H9 (cell line): ENCODE measurements around the gene ANKRD7. TPM values are rescaled to one million over a fixed set of nuclear protein-coding genes. Genes with fewer than 3 reads are reported as not detected.

ENCODE experiments used
- DNase-seq: peaks from one replicate; pipeline ENCODE4 v3.0.0-alpha.2; 2017
- H2AFZ ChIP-seq: one replicate; pipeline ENCODE4 v1.6.1; 2013; ENCODE audit warnings: mild to moderate bottlenecking, low read length, control low read depth, moderate library complexity
- H2AK5ac ChIP-seq: 2 replicates; pipeline ENCODE4 v1.6.1; 2013; ENCODE audit warnings: low read length, control low read depth, mixed read lengths; ENCODE audit not compliant: insufficient read length
- H2BK120ac ChIP-seq: one replicate; pipeline ENCODE4 v1.6.1; 2013; ENCODE audit warnings: low read depth, mild to moderate bottlenecking, low read length, control low read depth, inconsistent platforms; ENCODE audit not compliant: poor library complexity, severe bottlenecking
- H2BK12ac ChIP-seq: 2 replicates; pipeline ENCODE4 v1.6.1; 2013; ENCODE audit warnings: low read length, control low read depth, mixed read lengths, low read depth; ENCODE audit not compliant: insufficient read length
- H2BK15ac ChIP-seq: 2 replicates; pipeline ENCODE4 v1.6.1; 2013; ENCODE audit warnings: low read depth, low read length, control low read depth
- H2BK20ac ChIP-seq: one replicate; pipeline ENCODE4 v1.6.1; 2013; ENCODE audit warnings: low read depth, mild to moderate bottlenecking, low read length, control low read depth, inconsistent platforms; ENCODE audit not compliant: poor library complexity, severe bottlenecking
- H2BK5ac ChIP-seq: 2 replicates; pipeline ENCODE4 v1.6.1; 2013; ENCODE audit warnings: low read length, control low read depth, mixed read lengths; ENCODE audit not compliant: insufficient read length
- H3K14ac ChIP-seq: 2 replicates; pipeline ENCODE4 v1.6.1; 2013; ENCODE audit warnings: low read length, control low read depth; ENCODE audit not compliant: insufficient read depth
- H3K18ac ChIP-seq: 2 replicates; pipeline ENCODE4 v1.6.1; 2013; ENCODE audit warnings: low read depth, mild to moderate bottlenecking, mixed read lengths, low read length, control low read depth; ENCODE audit not compliant: insufficient read length
- H3K23ac ChIP-seq: 2 replicates; pipeline ENCODE4 v1.6.1; 2013; ENCODE audit warnings: low read length, control low read depth, mixed read lengths, low read depth; ENCODE audit not compliant: insufficient read length
- H3K23me2 ChIP-seq: 2 replicates; pipeline ENCODE4 v1.6.1; 2013; ENCODE audit warnings: low read depth, mild to moderate bottlenecking, mixed read lengths, low read length, control low read depth; ENCODE audit not compliant: insufficient read length, poor library complexity, severe bottlenecking
- H3K27ac ChIP-seq: 2 replicates; pipeline ENCODE4 v1.5.1; 2013; ENCODE audit warnings: low read length, control low read depth, mixed read lengths, low read depth; ENCODE audit not compliant: insufficient read length
- H3K27me3 ChIP-seq: 2 replicates; pipeline ENCODE4 v1.6.1; 2013; ENCODE audit warnings: low read length, control low read depth, inconsistent platforms; ENCODE audit not compliant: insufficient read depth
- H3K4ac ChIP-seq: 2 replicates; pipeline ENCODE4 v1.6.1; 2013; ENCODE audit warnings: low read depth, mild to moderate bottlenecking, control low read depth, inconsistent platforms, low read length, moderate library complexity
- H3K4me1 ChIP-seq: 2 replicates; pipeline ENCODE4 v1.6.1; 2013; ENCODE audit warnings: low read length, control low read depth, inconsistent platforms; ENCODE audit not compliant: insufficient read depth
- H3K4me2 ChIP-seq: 2 replicates; pipeline ENCODE4 v1.6.1; 2013; ENCODE audit warnings: low read length, control low read depth, mixed read lengths; ENCODE audit not compliant: insufficient read length, insufficient read depth
- H3K56ac ChIP-seq: 2 replicates; pipeline ENCODE4 v1.6.1; 2013; ENCODE audit warnings: low read depth, mild to moderate bottlenecking, mixed read lengths, low read length, control low read depth; ENCODE audit not compliant: insufficient read length
- H3K79me1 ChIP-seq: 2 replicates; pipeline ENCODE4 v1.6.1; 2013; ENCODE audit warnings: low read depth, mild to moderate bottlenecking, moderate library complexity, low read length, control low read depth, inconsistent platforms; ENCODE audit not compliant: insufficient read depth, poor library complexity, severe bottlenecking
- H3K79me2 ChIP-seq: 2 replicates; pipeline ENCODE4 v1.6.1; 2013; ENCODE audit warnings: low read length, control low read depth, inconsistent platforms; ENCODE audit not compliant: insufficient read depth
- H3K9ac ChIP-seq: 2 replicates; pipeline ENCODE4 v1.6.1; 2013; ENCODE audit warnings: low read length, control low read depth, mixed read lengths; ENCODE audit not compliant: insufficient read length; ENCODE audit errors: extremely low read depth
- H3K9me3 ChIP-seq: one replicate; pipeline ENCODE4 v1.6.1; 2013; ENCODE audit warnings: low read depth, low read length, inconsistent platforms; ENCODE audit not compliant: control insufficient read depth
- H3T11ph ChIP-seq: one replicate; pipeline ENCODE4 v1.6.1; 2013; ENCODE audit warnings: mild to moderate bottlenecking, low read length, control low read depth, inconsistent platforms
- H4K20me1 ChIP-seq: one replicate; pipeline ENCODE4 v1.6.1; 2013; ENCODE audit not compliant: control insufficient read depth, insufficient read length, insufficient read depth
- H4K5ac ChIP-seq: 2 replicates; pipeline ENCODE4 v1.6.1; 2013; ENCODE audit warnings: low read depth, mild to moderate bottlenecking, mixed read lengths, low read length, control low read depth; ENCODE audit not compliant: insufficient read length
- H4K8ac ChIP-seq: replicated peaks from 2 replicates; pipeline ENCODE4 v1.6.1; 2013; ENCODE audit warnings: low read length, control low read depth, mixed read lengths, low read depth; ENCODE audit not compliant: insufficient read length
- H4K91ac ChIP-seq: 2 replicates; pipeline ENCODE4 v1.6.1; 2013; ENCODE audit warnings: low read depth, mild to moderate bottlenecking, moderate library complexity, mixed read lengths, low read length, control low read depth; ENCODE audit not compliant: insufficient read length
- H3K27ac Mint-ChIP-seq, 3 experiments: 2 replicates in 2 of 3; 3 replicates in 1 of 3; pipeline ENCODE4 v1.8.0; 2020 to 2021; ENCODE audit warnings: mixed read lengths in 3 of 3, mild to moderate bottlenecking in 1 of 3, moderate library complexity in 1 of 3
- H3K27me3 Mint-ChIP-seq: 2 replicates; pipeline ENCODE4 v1.8.0; 2021; ENCODE audit warnings: low read depth, mild to moderate bottlenecking, moderate library complexity, mixed read lengths
- H3K36me3 Mint-ChIP-seq, 3 experiments: 2 replicates in 2 of 3; 3 replicates in 1 of 3; pipeline ENCODE4 v1.8.0; 2020 to 2021; ENCODE audit warnings: low read depth in 3 of 3, mixed read lengths in 3 of 3; ENCODE audit not compliant: insufficient read depth in 1 of 3
- H3K4me1 Mint-ChIP-seq, 2 experiments: 2 replicates each; pipeline ENCODE4 v1.8.0; 2020; ENCODE audit warnings: mixed read lengths in 2 of 2
- H3K4me3 Mint-ChIP-seq, 2 experiments: 2 replicates in 1 of 2; 3 replicates in 1 of 2; pipeline ENCODE4 v1.8.0; 2020 to 2021; ENCODE audit warnings: mild to moderate bottlenecking in 2 of 2, mixed read lengths in 2 of 2, moderate library complexity in 1 of 2
- H3K9me3 Mint-ChIP-seq, 2 experiments: 2 replicates in 1 of 2; 3 replicates in 1 of 2; pipeline ENCODE4 v1.8.0; 2020; ENCODE audit warnings: mild to moderate bottlenecking in 2 of 2, mixed read lengths in 2 of 2, moderate library complexity in 1 of 2
- WGBS: extraction: QIAGEN DNeasy Blood & Tissue Kit; methylation state at CpG from one replicate; pipeline ENCODE4 v1.1.7; 2013; ENCODE audit warnings: missing lambda C conversion rate, low lambda C conversion rate, mixed read lengths; ENCODE audit not compliant: insufficient read length; ENCODE audit errors: extremely low coverage; 5-methylcytosine and 5-hydroxymethylcytosine counted together
- total RNA-seq: library from RNA; stranded (reverse); gene quantifications from 2 replicates; pipeline ENCODE4 v1.2.1, GENCODE V29; 2021
- TF ChIP-seq, protein P1 (sequence below): fragments of 200-600 bp; sonication (generic); conservative IDR thresholded peaks from 3 replicates; pipeline ENCODE4 v1.8.0; 2021; ENCODE audit warnings: antibody characterized with exemption, mild to moderate bottlenecking

The ANKRD7 gene
- total RNA-seq, 1 experiment from 2014 or later = not detected

DNA sequence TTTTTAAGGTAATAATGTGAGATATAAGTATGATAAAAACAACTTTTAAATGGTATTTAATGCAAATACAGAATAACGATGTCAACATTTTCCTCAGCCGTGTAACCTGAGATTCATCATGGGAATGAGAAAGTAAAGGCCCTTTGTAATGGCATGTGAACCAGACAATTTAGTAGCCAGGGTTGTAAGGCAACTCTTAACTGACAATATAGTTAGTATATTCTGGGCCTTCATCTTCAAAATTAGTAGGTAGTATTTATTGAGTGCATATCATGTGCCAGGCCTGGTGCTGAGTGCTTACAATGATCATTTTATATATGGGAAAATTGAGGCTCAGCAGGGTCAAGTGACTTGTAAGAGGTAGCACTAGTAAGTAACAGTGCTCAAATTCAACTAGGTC, 29.9 kb upstream of the ANKRD7 start:
- Histone ChIP-seq H2BK20ac (no peak overlapping the region), H2AFZ (no peak overlapping the region), H2BK120ac (no peak overlapping the region), H2BK15ac (no peak overlapping the region), H3K4me1 (no peaks in the 10 kb centered on the region), H4K8ac (no peak overlapping the region), H3K4me2 (no peak overlapping the region), H4K20me1 (no peaks in the 10 kb centered on the region), H3K9ac (no peak overlapping the region), H3K56ac (no peak overlapping the region), H3K4ac (no peak overlapping the region), H4K5ac (no peak overlapping the region), H3T11ph (no peak overlapping the region), H3K9me3 (no peaks in the 10 kb centered on the region), H3K27ac (no peak overlapping the region), H2BK5ac (no peak overlapping the region), H2AK5ac (no peak overlapping the region), H3K27me3 (no peaks in the 10 kb centered on the region), H3K23ac (no peak overlapping the region), H3K23me2 (no peaks in the 10 kb centered on the region), H3K79me1 (no peaks in the 10 kb centered on the region), H4K91ac (no peak overlapping the region), H3K14ac (no peak overlapping the region), H3K18ac (no peak overlapping the region), H3K79me2 (no peaks in the 10 kb centered on the region), H2BK12ac (no peak overlapping the region)
- H3K27me3 Mint-ChIP-seq = no peaks in the 10 kb centered on the region
- TF ChIP-seq, protein P1, sequence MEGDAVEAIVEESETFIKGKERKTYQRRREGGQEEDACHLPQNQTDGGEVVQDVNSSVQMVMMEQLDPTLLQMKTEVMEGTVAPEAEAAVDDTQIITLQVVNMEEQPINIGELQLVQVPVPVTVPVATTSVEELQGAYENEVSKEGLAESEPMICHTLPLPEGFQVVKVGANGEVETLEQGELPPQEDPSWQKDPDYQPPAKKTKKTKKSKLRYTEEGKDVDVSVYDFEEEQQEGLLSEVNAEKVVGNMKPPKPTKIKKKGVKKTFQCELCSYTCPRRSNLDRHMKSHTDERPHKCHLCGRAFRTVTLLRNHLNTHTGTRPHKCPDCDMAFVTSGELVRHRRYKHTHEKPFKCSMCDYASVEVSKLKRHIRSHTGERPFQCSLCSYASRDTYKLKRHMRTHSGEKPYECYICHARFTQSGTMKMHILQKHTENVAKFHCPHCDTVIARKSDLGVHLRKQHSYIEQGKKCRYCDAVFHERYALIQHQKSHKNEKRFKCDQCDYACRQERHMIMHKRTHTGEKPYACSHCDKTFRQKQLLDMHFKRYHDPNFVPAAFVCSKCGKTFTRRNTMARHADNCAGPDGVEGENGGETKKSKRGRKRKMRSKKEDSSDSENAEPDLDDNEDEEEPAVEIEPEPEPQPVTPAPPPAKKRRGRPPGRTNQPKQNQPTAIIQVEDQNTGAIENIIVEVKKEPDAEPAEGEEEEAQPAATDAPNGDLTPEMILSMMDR = no peak
- peak overlapping the region in 1 of 3 experiments; percentile 94; a peak in 1 of 7 replicates for H3K27ac Mint-ChIP-seq
- no CpG with 5 or more reads among the region's 2 CpGs for WGBS
- H3K9me3 Mint-ChIP-seq = no peaks in the 10 kb centered on the region
- DNase-seq = no peak
- no peaks in the 10 kb centered on the region for H3K4me1 Mint-ChIP-seq
- no peak overlapping the region for H3K4me3 Mint-ChIP-seq
- H3K36me3 Mint-ChIP-seq = peaks cover 4 to 19% (median 14%) of the 10 kb centered on the region in 3 experiments; a peak in 6 of 7 replicates
